ENCODE data around the gene ACSL4.

- TF ChIP-seq TFAM (CRISPR knock-in tag; conservative IDR thresholded peaks at IDR 0.05): no peak
- no peak for TF ChIP-seq ERF (CRISPR knock-in tag; IDR thresholded peaks at IDR 0.05)
- no peak for TF ChIP-seq ATF3 (IDR thresholded peaks at IDR 0.05)
- no peak for TF ChIP-seq ATF3 (CRISPR knock-in tag; conservative IDR thresholded peaks at IDR 0.05)
- no peak for TF ChIP-seq ARNT (IDR thresholded peaks at IDR 0.05)
- TF ChIP-seq FOSL1 (tag; conservative IDR thresholded peaks at IDR 0.05): no peak
- TF ChIP-seq L3MBTL2 (IDR thresholded peaks at IDR 0.05): no peak
- TF ChIP-seq CTCF (IDR thresholded peaks at IDR 0.05 in 2 of 3, conservative IDR thresholded peaks at IDR 0.05 in 1 of 3; ENCODE audit: insufficient read depth in 2 of 3, low read depth in 1 of 3, low read length in 3 of 3): no peak
These were observed 103.7 kb downstream of the ACSL4 start for GRCh38 chrX:109629310-109629709.
